ENCODE data around the gene SAPCD1. TPM values are rescaled to one million over a fixed set of nuclear protein-coding genes. Genes with fewer than 3 reads are reported as not detected.

SAPCD1 gene
- total and polyA plus RNA-seq, 4 donors = 3.4 to 11.1 (median 10.0) TPM

- H3K36me3 ChIP-seq (ENCODE audit: control insufficient read depth, insufficient read depth, low read length) = peaks cover 6% of the 10 kb centered on the region
- peaks cover 41% of the 10 kb centered on the region for H3K4me1 ChIP-seq (ENCODE audit: control insufficient read depth, insufficient read depth, low read length)
- peaks cover 2% of the 10 kb centered on the region for H3K27me3 ChIP-seq (ENCODE audit: control insufficient read depth, insufficient read depth, low read length)
- DNase-seq (ENCODE audit: low read depth in 4 of 6, low spot score in 6 of 6) = no peak
- H3K4me3 ChIP-seq (ENCODE audit: low read depth, low read length) = peak overlapping the region; percentile 68
- peak overlapping the region; percentile 84 for H3K27ac ChIP-seq (ENCODE audit: low read depth, low read length)
- 55% methylated on average over 7 of the region's 10 CpGs for WGBS (ENCODE audit: insufficient coverage)
- no peaks in the 10 kb centered on the region for H3K9me3 ChIP-seq (ENCODE audit: control insufficient read depth, insufficient read depth, low read length)
These were observed 25.6 kb upstream of the SAPCD1 start for GRCh38 chr6:31736768-31737314.

GRCh38 chr6:31737315-31737990, 25.0 kb upstream of the SAPCD1 start:
- peaks cover 41% of the 10 kb centered on the region for H3K4me1 ChIP-seq (ENCODE audit: control insufficient read depth, insufficient read depth, low read length)
- H3K36me3 ChIP-seq (ENCODE audit: control insufficient read depth, insufficient read depth, low read length) = peaks cover 8% of the 10 kb centered on the region
- no peak overlapping the region for H3K4me3 ChIP-seq (ENCODE audit: low read depth, low read length)
- peaks cover 2% of the 10 kb centered on the region for H3K27me3 ChIP-seq (ENCODE audit: control insufficient read depth, insufficient read depth, low read length)
- 29% methylated on average over 5 of the region's 7 CpGs for WGBS (ENCODE audit: insufficient coverage)
- DNase-seq (ENCODE audit: low read depth in 4 of 6, low spot score in 6 of 6) = peak in 2 of 6 donors; percentile 27 to 44
- no peaks in the 10 kb centered on the region for H3K9me3 ChIP-seq (ENCODE audit: control insufficient read depth, insufficient read depth, low read length)
- peak overlapping the region; percentile 84 for H3K27ac ChIP-seq (ENCODE audit: low read depth, low read length)

GRCh38 chr6:31737991-31738979, 24.2 kb upstream of the SAPCD1 start:
- Histone ChIP-seq H3K27ac (ENCODE audit: low read depth, low read length) (peak overlapping the region; percentile 84), H3K9me3 (ENCODE audit: control insufficient read depth, insufficient read depth, low read length) (no peaks in the 10 kb centered on the region), H3K36me3 (ENCODE audit: control insufficient read depth, insufficient read depth, low read length) (peaks cover 7% of the 10 kb centered on the region), H3K4me1 (ENCODE audit: control insufficient read depth, insufficient read depth, low read length) (peaks cover 41% of the 10 kb centered on the region), H3K4me3 (ENCODE audit: low read depth, low read length) (no peak overlapping the region), H3K27me3 (ENCODE audit: control insufficient read depth, insufficient read depth, low read length) (peaks cover 2% of the 10 kb centered on the region)
- DNase-seq (ENCODE audit: low read depth in 4 of 6, low spot score in 6 of 6) = peak in 2 of 6 donors; percentile 23 to 65
- WGBS (ENCODE audit: insufficient coverage) = 39% methylated on average over 4 of the region's 6 CpGs

- Histone ChIP-seq H3K4me1 (ENCODE audit: control insufficient read depth, insufficient read depth, low read length) (peaks cover 32% of the 10 kb centered on the region), H3K9me3 (ENCODE audit: control insufficient read depth, insufficient read depth, low read length) (no peaks in the 10 kb centered on the region), H3K27ac (ENCODE audit: low read depth, low read length) (peak within 1 kb of the TSS; percentile 88), H3K36me3 (ENCODE audit: control insufficient read depth, insufficient read depth, low read length) (peaks cover 4% of the 10 kb centered on the region), H3K4me3 (ENCODE audit: low read depth, low read length) (peak within 1 kb of the TSS; percentile 97), H3K27me3 (ENCODE audit: control insufficient read depth, insufficient read depth, low read length) (peaks cover 2% of the 10 kb centered on the region)
- WGBS (ENCODE audit: insufficient coverage) = under 1% methylated on average over 52 of the region's 58 CpGs
- DNase-seq (ENCODE audit: low read depth in 4 of 6, low spot score in 6 of 6) = peak; percentile 91 to 100 (median 98)
These were observed 22.6 kb upstream of the SAPCD1 start, which contains the start of gene MSH5 for GRCh38 chr6:31739639-31740396. TSS of gene MSH5 (plus strand) at chr6:31740005. CDS start at chr6:31740467, 462 bp downstream.

- H3K4me1 ChIP-seq (ENCODE audit: control insufficient read depth, insufficient read depth, low read length) = peaks cover 26% of the 10 kb centered on the region
- 12% methylated on average over 23 of the region's 29 CpGs for WGBS (ENCODE audit: insufficient coverage)
These were observed 21.8 kb upstream of the SAPCD1 start for GRCh38 chr6:31740397-31741223.

GRCh38 chr6:31741815-31742214, 20.6 kb upstream of the SAPCD1 start:
- Histone ChIP-seq H3K36me3 (ENCODE audit: control insufficient read depth, insufficient read depth, low read length) (peaks cover 4% of the 10 kb centered on the region), H3K4me3 (ENCODE audit: low read depth, low read length) (no peak overlapping the region), H3K9me3 (ENCODE audit: control insufficient read depth, insufficient read depth, low read length) (no peaks in the 10 kb centered on the region), H3K27ac (ENCODE audit: low read depth, low read length) (no peak overlapping the region), H3K4me1 (ENCODE audit: control insufficient read depth, insufficient read depth, low read length) (peaks cover 24% of the 10 kb centered on the region), H3K27me3 (ENCODE audit: control insufficient read depth, insufficient read depth, low read length) (no peaks in the 10 kb centered on the region)
- DNase-seq (ENCODE audit: low read depth in 4 of 6, low spot score in 6 of 6) = no peak
- 89% methylated on average over 1 of the region's 2 CpGs for WGBS (ENCODE audit: insufficient coverage)

More at GRCh38 chr6:31740397-31741223, 21.8 kb upstream of the SAPCD1 start:
- no peaks in the 10 kb centered on the region for H3K27me3 ChIP-seq (ENCODE audit: control insufficient read depth, insufficient read depth, low read length)
- H3K9me3 ChIP-seq (ENCODE audit: control insufficient read depth, insufficient read depth, low read length) = no peaks in the 10 kb centered on the region
- peak overlapping the region; percentile 88 for H3K27ac ChIP-seq (ENCODE audit: low read depth, low read length)
- H3K36me3 ChIP-seq (ENCODE audit: control insufficient read depth, insufficient read depth, low read length) = peaks cover 4% of the 10 kb centered on the region
- DNase-seq (ENCODE audit: low read depth in 4 of 6, low spot score in 6 of 6) = no peak
- H3K4me3 ChIP-seq (ENCODE audit: low read depth, low read length) = peak overlapping the region; percentile 97

GRCh38 chr6:31742894-31743293, 19.6 kb upstream of the SAPCD1 start:
- no peak for DNase-seq (ENCODE audit: low read depth in 4 of 6, low spot score in 6 of 6)
- WGBS (ENCODE audit: insufficient coverage) = 100% methylated on average over 2 of the region's 3 CpGs
- Histone ChIP-seq H3K4me3 (ENCODE audit: low read depth, low read length) (no peak overlapping the region), H3K36me3 (ENCODE audit: control insufficient read depth, insufficient read depth, low read length) (peaks cover 10% of the 10 kb centered on the region), H3K27ac (ENCODE audit: low read depth, low read length) (no peak overlapping the region), H3K27me3 (ENCODE audit: control insufficient read depth, insufficient read depth, low read length) (no peaks in the 10 kb centered on the region), H3K4me1 (ENCODE audit: control insufficient read depth, insufficient read depth, low read length) (peaks cover 21% of the 10 kb centered on the region), H3K9me3 (ENCODE audit: control insufficient read depth, insufficient read depth, low read length) (no peaks in the 10 kb centered on the region)

- WGBS (ENCODE audit: insufficient coverage) = 71% methylated on average over 1 of the region's 1 CpG
- no peaks in the 10 kb centered on the region for H3K27me3 ChIP-seq (ENCODE audit: control insufficient read depth, insufficient read depth, low read length)
- H3K4me1 ChIP-seq (ENCODE audit: control insufficient read depth, insufficient read depth, low read length) = peaks cover 13% of the 10 kb centered on the region
- DNase-seq (ENCODE audit: low read depth in 4 of 6, low spot score in 6 of 6) = no peak
- no peak overlapping the region for H3K4me3 ChIP-seq (ENCODE audit: low read depth, low read length)
- no peaks in the 10 kb centered on the region for H3K9me3 ChIP-seq (ENCODE audit: control insufficient read depth, insufficient read depth, low read length)
- H3K27ac ChIP-seq (ENCODE audit: low read depth, low read length) = no peak overlapping the region
- peaks cover 10% of the 10 kb centered on the region for H3K36me3 ChIP-seq (ENCODE audit: control insufficient read depth, insufficient read depth, low read length)
These were observed 18.0 kb upstream of the SAPCD1 start for GRCh38 chr6:31744422-31744821.
